ENCODE measurements around the gene TPRX2.

DNA sequence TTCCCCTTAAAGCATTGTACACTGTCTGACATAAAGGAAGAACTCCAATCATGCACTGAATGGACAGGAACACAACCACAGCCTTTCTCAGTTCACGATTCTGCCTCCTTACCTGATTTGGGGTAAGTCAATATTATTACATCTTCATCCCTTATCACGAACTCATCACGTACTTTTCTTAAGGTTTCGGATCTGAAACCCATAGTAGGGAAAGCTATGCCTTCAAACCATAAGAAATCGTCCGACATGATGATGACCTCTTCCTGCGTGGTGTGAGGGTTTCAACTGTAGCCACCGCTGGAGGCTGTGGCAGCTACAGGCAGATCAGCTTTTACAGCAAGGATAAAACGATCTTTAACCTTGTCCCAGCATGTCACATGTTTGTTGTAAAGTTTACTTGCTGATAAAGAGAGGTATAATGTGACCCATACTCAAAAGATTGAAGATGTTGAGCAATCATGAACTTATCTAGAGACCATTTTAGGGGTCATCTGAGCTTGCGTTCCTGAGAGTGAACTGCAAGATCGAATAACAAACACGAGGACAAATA lies 27.1 kb downstream of the TPRX2 start, which contains the start of gene SULT2A1:
- TF ChIP-seq, protein P1, sequence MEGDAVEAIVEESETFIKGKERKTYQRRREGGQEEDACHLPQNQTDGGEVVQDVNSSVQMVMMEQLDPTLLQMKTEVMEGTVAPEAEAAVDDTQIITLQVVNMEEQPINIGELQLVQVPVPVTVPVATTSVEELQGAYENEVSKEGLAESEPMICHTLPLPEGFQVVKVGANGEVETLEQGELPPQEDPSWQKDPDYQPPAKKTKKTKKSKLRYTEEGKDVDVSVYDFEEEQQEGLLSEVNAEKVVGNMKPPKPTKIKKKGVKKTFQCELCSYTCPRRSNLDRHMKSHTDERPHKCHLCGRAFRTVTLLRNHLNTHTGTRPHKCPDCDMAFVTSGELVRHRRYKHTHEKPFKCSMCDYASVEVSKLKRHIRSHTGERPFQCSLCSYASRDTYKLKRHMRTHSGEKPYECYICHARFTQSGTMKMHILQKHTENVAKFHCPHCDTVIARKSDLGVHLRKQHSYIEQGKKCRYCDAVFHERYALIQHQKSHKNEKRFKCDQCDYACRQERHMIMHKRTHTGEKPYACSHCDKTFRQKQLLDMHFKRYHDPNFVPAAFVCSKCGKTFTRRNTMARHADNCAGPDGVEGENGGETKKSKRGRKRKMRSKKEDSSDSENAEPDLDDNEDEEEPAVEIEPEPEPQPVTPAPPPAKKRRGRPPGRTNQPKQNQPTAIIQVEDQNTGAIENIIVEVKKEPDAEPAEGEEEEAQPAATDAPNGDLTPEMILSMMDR (IDR thresholded peaks at IDR 0.05 in 8 of 11, conservative IDR thresholded peaks at IDR 0.05 in 3 of 11): no peak
- TF ChIP-seq POLR2A (IDR thresholded peaks at IDR 0.05): no peak
